Urinary bladder (tissue), 4 donors: ENCODE measurements around the gene PLA1A. TPM values are rescaled to one million over a fixed set of nuclear protein-coding genes. Genes with fewer than 3 reads are reported as not detected.

Experiments
- DNase-seq: peaks from one replicate; pipeline ENCODE4 v3.0.0-alpha.2; 2015; ENCODE audit errors: extremely low spot score
- H3K27ac ChIP-seq: one replicate; pipeline ENCODE4 v1.5.1; 2013; ENCODE audit warnings: low read depth, mild to moderate bottlenecking, moderate library complexity
- H3K36me3 ChIP-seq: one replicate; pipeline ENCODE4 v1.6.1; 2013; ENCODE audit warnings: mild to moderate bottlenecking, moderate library complexity; ENCODE audit not compliant: insufficient read depth
- H3K4me1 ChIP-seq: one replicate; pipeline ENCODE4 v1.6.1; 2013; ENCODE audit warnings: mild to moderate bottlenecking, moderate library complexity; ENCODE audit not compliant: insufficient read depth
- H3K4me3 ChIP-seq: one replicate; pipeline ENCODE4 v1.5.1; 2013; ENCODE audit warnings: low read depth, low read length
- WGBS: extraction: QIAGEN DNeasy Blood & Tissue Kit; methylation state at CpG from one replicate; pipeline ENCODE4 v1.1.7; 2013; 5-methylcytosine and 5-hydroxymethylcytosine counted together
- polyA plus RNA-seq: library from polyadenylated mRNA; stranded (reverse); fragments of 200-250 nt; gene quantifications from one replicate; pipeline ENCODE4 v1.2.3, GENCODE V29; 2013
- total RNA-seq: library from RNA; depleted of rRNA; stranded (reverse); fragments of >200 nt; gene quantifications from one replicate; pipeline ENCODE4 v1.2.3, GENCODE V29; 2014
- donor health status: healthy with polysubstance abuse.
- donor health status: healthy.

Gene PLA1A
- total and polyA plus RNA-seq, 2 donors: 0.42 to 1.2 TPM

DNA sequence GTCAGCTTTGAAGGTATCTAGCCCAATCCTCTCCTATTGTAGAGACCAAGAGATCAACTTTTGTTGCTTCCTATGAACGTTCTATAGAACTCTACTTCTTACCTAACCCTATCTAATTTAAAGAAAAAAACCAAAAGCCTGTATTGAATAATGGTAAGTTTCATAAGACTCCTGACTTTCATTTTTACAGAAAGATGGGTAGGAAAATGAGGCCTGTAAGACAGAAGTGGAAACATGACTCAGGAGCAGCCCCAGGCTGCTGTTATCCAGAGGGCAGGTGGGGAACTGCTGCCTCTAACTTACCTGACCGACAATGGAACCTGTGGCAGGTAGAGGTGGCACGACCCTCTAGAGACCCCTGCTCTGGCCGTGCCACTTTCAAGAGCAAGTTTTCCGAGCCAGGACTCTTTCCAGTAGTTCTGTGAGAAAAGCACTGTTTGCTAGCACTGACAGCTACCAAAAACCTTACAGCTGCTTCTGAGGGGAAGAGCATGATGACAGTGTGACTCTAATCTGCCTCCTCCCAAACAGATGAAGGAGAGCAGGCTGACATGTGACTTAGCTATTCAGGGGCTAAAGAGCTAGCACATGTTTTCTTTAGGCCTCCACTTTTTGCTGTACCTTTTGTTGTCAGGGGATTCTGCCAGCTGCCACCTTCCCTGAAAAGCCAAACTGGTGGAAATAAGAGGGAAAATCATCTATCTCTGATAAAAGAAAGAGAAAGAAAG, 45.2 kb downstream of the PLA1A start:
- WGBS: 54% methylated on average over 5 of the region's 5 CpGs
- H3K4me3 ChIP-seq: no peak overlapping the region
- DNase-seq: no peak
- H3K36me3 ChIP-seq: no peaks in the 10 kb centered on the region
- H3K27ac ChIP-seq: no peak overlapping the region
- no peaks in the 10 kb centered on the region for H3K4me1 ChIP-seq

- H3K4me1 ChIP-seq: no peaks in the 10 kb centered on the region
- no peak overlapping the region for H3K27ac ChIP-seq
- H3K4me3 ChIP-seq: no peak overlapping the region
- no peaks in the 10 kb centered on the region for H3K36me3 ChIP-seq
- WGBS: 60% methylated on average over 2 of the region's 2 CpGs
- DNase-seq: no peak
Observed at GRCh38 chr3:119643528-119643927, 45.8 kb downstream of the PLA1A start.

- H3K4me3 ChIP-seq: no peak overlapping the region
- no peaks in the 10 kb centered on the region for H3K4me1 ChIP-seq
- H3K27ac ChIP-seq: no peak overlapping the region
- no peaks in the 10 kb centered on the region for H3K36me3 ChIP-seq
- 61% methylated on average over 1 of the region's 1 CpG for WGBS
- no peak for DNase-seq
Observed at GRCh38 chr3:119644481-119644880, 46.8 kb downstream of the PLA1A start.

DNA sequence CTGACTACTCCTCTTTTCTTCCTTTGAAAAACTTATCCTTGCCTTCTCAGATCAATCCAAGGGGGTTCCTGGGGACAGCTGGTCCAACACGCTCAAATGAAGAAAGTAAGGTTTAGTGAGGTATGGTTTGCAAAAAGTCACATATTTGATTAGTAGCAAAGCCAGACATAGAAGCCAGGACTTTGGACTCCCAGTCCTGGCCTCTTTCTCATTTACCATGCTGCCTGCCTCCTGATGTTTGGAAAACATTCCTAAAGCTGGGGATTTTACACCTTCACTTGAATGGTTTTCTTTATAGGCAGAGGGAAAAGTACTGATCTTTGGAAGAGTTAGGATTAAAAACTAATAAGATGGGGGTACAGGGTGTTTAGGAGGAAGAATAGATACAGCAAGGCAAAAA, 48.1 kb downstream of the PLA1A start:
- WGBS: 95% methylated on average over 1 of the region's 1 CpG
- Histone ChIP-seq H3K4me1 (no peaks in the 10 kb centered on the region), H3K36me3 (no peaks in the 10 kb centered on the region), H3K27ac (no peak overlapping the region), H3K4me3 (no peak overlapping the region)
- DNase-seq: no peak

GRCh38 chr3:119647171-119647570, 49.5 kb downstream of the PLA1A start:
- no peak for DNase-seq
- no peaks in the 10 kb centered on the region for H3K36me3 ChIP-seq
- WGBS: 78% methylated on average over 2 of the region's 2 CpGs
- H3K4me3 ChIP-seq: no peak overlapping the region
- no peak overlapping the region for H3K27ac ChIP-seq
- no peaks in the 10 kb centered on the region for H3K4me1 ChIP-seq

GRCh38 chr3:119647843-119648575, 50.3 kb downstream of the PLA1A start:
- no peaks in the 10 kb centered on the region for H3K36me3 ChIP-seq
- no peak overlapping the region for H3K27ac ChIP-seq
- 57% methylated on average over 12 of the region's 12 CpGs for WGBS
- H3K4me3 ChIP-seq: no peak overlapping the region
- no peak for DNase-seq
- H3K4me1 ChIP-seq: no peaks in the 10 kb centered on the region

GRCh38 chr3:119649761-119650160, 52.1 kb downstream of the PLA1A start:
- WGBS: 33% methylated on average over 3 of the region's 3 CpGs
- no peak overlapping the region for H3K4me3 ChIP-seq
- no peak for DNase-seq
- no peaks in the 10 kb centered on the region for H3K36me3 ChIP-seq
- H3K27ac ChIP-seq: no peak overlapping the region
- no peaks in the 10 kb centered on the region for H3K4me1 ChIP-seq

- Histone ChIP-seq H3K4me1 (no peaks in the 10 kb centered on the region), H3K4me3 (no peak overlapping the region), H3K27ac (no peak overlapping the region), H3K36me3 (no peaks in the 10 kb centered on the region)
- WGBS: 64% methylated on average over 7 of the region's 7 CpGs
- no peak for DNase-seq
Observed at GRCh38 chr3:119652306-119653033, 54.8 kb downstream of the PLA1A start.

DNA sequence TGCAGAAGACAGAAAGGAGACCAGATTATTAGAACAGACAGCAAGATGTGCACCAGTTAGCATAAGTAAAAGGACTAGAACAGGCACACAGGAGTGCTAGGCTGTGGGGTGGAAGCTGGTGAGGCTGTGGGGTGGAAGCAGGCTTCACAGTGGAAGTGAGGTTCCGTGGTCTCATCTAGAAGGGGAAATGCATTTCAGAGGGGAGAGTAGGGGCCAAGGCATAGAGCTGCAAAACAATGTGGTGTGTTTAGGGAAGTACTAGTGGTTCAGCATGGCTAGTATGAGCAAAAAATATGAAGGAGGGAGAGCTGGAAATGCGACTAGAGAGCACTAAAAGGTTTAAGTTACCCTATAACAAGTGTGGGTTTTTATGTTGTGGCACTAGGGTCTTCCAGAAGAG, 56.2 kb downstream of the PLA1A start:
- 45% methylated on average over 2 of the region's 2 CpGs for WGBS
- Histone ChIP-seq H3K27ac (no peak overlapping the region), H3K36me3 (no peaks in the 10 kb centered on the region), H3K4me1 (no peaks in the 10 kb centered on the region), H3K4me3 (no peak overlapping the region)
- DNase-seq: no peak

- WGBS: 62% methylated on average over 4 of the region's 4 CpGs
- peaks cover 4% of the 10 kb centered on the region for H3K4me1 ChIP-seq
Observed at GRCh38 chr3:119657887-119658702, 60.4 kb downstream of the PLA1A start.

GRCh38 chr3:119658994-119659393, 61.3 kb downstream of the PLA1A start:
- H3K4me3 ChIP-seq: no peak overlapping the region
- no peak overlapping the region for H3K27ac ChIP-seq
- no peaks in the 10 kb centered on the region for H3K36me3 ChIP-seq
- 76% methylated on average over 2 of the region's 2 CpGs for WGBS
- H3K4me1 ChIP-seq: peaks cover 4% of the 10 kb centered on the region
- no peak for DNase-seq

More at GRCh38 chr3:119657887-119658702, 60.4 kb downstream of the PLA1A start:
- Histone ChIP-seq H3K4me3 (no peak overlapping the region), H3K27ac (no peak overlapping the region), H3K36me3 (no peaks in the 10 kb centered on the region)
- DNase-seq: no peak

GRCh38 chr3:119659606-119660291, 62.1 kb downstream of the PLA1A start:
- no peak for DNase-seq
- no peak overlapping the region for H3K27ac ChIP-seq
- no peak overlapping the region for H3K4me3 ChIP-seq
- H3K4me1 ChIP-seq: peaks cover 4% of the 10 kb centered on the region
- no peaks in the 10 kb centered on the region for H3K36me3 ChIP-seq
- 60% methylated on average over 9 of the region's 9 CpGs for WGBS
